Keratinocyte (primary cell): Measurements from ENCODE around the gene EIF3A. TPM values are rescaled to one million over a fixed set of nuclear protein-coding genes. Genes with fewer than 3 reads are reported as not detected.

Experiments used
- DNase-seq: peaks from one replicate; pipeline ENCODE4 v3.0.0-alpha.2; 2011; ENCODE audit warnings: low read depth, missing footprints, low spot score
- FAIRE-seq: peaks from 2 replicates; lab custom pipeline; 2011; peaks lifted over from hg19 to GRCh38; lab: Jason Lieb, UNC
- H2AFZ ChIP-seq: 2 replicates; pipeline ENCODE4 v1.6.0; 2012; ENCODE audit warnings: low read length, control low read depth, inconsistent platforms; ENCODE audit not compliant: control insufficient read depth
- H3K27ac ChIP-seq: 2 replicates; pipeline ENCODE4 v1.5.1; 2011; ENCODE audit warnings: low read length; ENCODE audit not compliant: control insufficient read depth, insufficient read depth
- H3K27me3 ChIP-seq: 3 replicates; pipeline ENCODE4 v1.6.0; 2011; ENCODE audit warnings: low read length; ENCODE audit not compliant: control insufficient read depth, insufficient read depth; ENCODE audit errors: extremely low read depth
- H3K36me3 ChIP-seq, 2 experiments: 2 replicates in 1 of 2; 3 replicates in 1 of 2; pipeline ENCODE4 v1.5.1; 2011; ENCODE audit warnings: low read length in 2 of 2, mild to moderate bottlenecking in 1 of 2; ENCODE audit not compliant: control insufficient read depth in 2 of 2, insufficient read depth in 2 of 2; ENCODE audit errors: extremely low read depth in 1 of 2
- H3K4me1 ChIP-seq: 3 replicates; pipeline ENCODE4 v1.5.1; 2011; ENCODE audit warnings: low read length; ENCODE audit not compliant: control insufficient read depth, insufficient read depth; ENCODE audit errors: extremely low read depth
- H3K4me2 ChIP-seq: 3 replicates; pipeline ENCODE4 v1.6.0; 2011; ENCODE audit warnings: low read depth, low read length; ENCODE audit not compliant: control insufficient read depth, insufficient read depth; ENCODE audit errors: extremely low read depth
- H3K4me3 ChIP-seq, 3 experiments: fragments of 200-600 bp in 1 of 3; sonication (generic) in 1 of 3; 2 replicates in 2 of 3; 3 replicates in 1 of 3; pipeline ENCODE4 v1.5.1; 2011 to 2016; ENCODE audit warnings: low read length in 3 of 3, mild to moderate bottlenecking in 3 of 3, control low read depth in 2 of 3, inconsistent platforms in 1 of 3, low read depth in 1 of 3, mixed read lengths in 1 of 3, mixed run types in 1 of 3, moderate library complexity in 1 of 3; ENCODE audit not compliant: control insufficient read depth in 2 of 3, insufficient read depth in 2 of 3; ENCODE audit errors: extremely low read depth in 1 of 3
- H3K79me2 ChIP-seq: 2 replicates; pipeline ENCODE4 v1.6.0; 2012; ENCODE audit warnings: low read length; ENCODE audit not compliant: control insufficient read depth, insufficient read depth
- H3K9ac ChIP-seq: 3 replicates; pipeline ENCODE4 v1.6.0; 2011; ENCODE audit warnings: low read length; ENCODE audit not compliant: control insufficient read depth, insufficient read depth; ENCODE audit errors: extremely low read depth
- H3K9me1 ChIP-seq: 3 replicates; pipeline ENCODE4 v1.6.0; 2011; ENCODE audit warnings: low read length; ENCODE audit not compliant: control insufficient read depth, insufficient read depth; ENCODE audit errors: extremely low read depth
- H3K9me3 ChIP-seq: 2 replicates; pipeline ENCODE4 v1.5.1; 2012; ENCODE audit warnings: low read depth, low read length; ENCODE audit not compliant: control insufficient read depth
- H4K20me1 ChIP-seq: 3 replicates; pipeline ENCODE4 v1.6.0; 2011; ENCODE audit warnings: low read length; ENCODE audit not compliant: control insufficient read depth, insufficient read depth; ENCODE audit errors: extremely low read depth
- EZH2 ChIP-seq: IDR thresholded peaks from one replicate; pipeline ENCODE4 v1.6.1; 2012; ENCODE audit warnings: inconsistent platforms, mild to moderate bottlenecking, low read length, moderate library complexity
- dilution Hi-C: fragments of 300-500 bp; cut with MboI; formaldehyde crosslinking; loops from one replicate; pipeline ENCODE4 v1.7.0; 2020; ENCODE audit warnings: low sequenced_read_pairs; ENCODE audit not compliant: extremely low pct_ligation_motif_present
- polyA plus RNA-seq, 5 experiments: library from polyadenylated mRNA; depleted of rRNA in 3 of 5; stranded (reverse) in 3 of 5; stranded (forward) in 1 of 5; unstranded in 1 of 5; fragments of >200 nt; gene quantifications; 1 replicate in 1 of 5; 2 replicates in 3 of 5; 3 replicates in 1 of 5; pipeline versions ENCODE4 v1.2.1 to v1.2.3, GENCODE V29; 2011 to 2012; ENCODE audit warnings: missing spikeins in 2 of 5, low read depth in 1 of 5, low replicate concordance in 1 of 5
- TF ChIP-seq, protein P1 (sequence below), 3 experiments: IDR thresholded peaks in 1 of 3; conservative IDR thresholded peaks in 1 of 3; optimal IDR thresholded peaks in 1 of 3; 2 replicates in 2 of 3; 3 replicates in 1 of 3; pipeline versions ENCODE3 to v1.5.1; 2011; ENCODE audit warnings: low read length in 3 of 3, mild to moderate bottlenecking in 3 of 3, moderate library complexity in 2 of 3, control low read depth in 1 of 3, inconsistent platforms in 1 of 3; ENCODE audit not compliant: insufficient read depth in 2 of 3; ENCODE audit errors: extremely low read depth in 1 of 3

The EIF3A gene
- polyA plus RNA-seq, 1 donor (not counting 4 experiments of a cell fraction or from before 2014, with no cell fraction given) = 84.4 TPM

DNA sequence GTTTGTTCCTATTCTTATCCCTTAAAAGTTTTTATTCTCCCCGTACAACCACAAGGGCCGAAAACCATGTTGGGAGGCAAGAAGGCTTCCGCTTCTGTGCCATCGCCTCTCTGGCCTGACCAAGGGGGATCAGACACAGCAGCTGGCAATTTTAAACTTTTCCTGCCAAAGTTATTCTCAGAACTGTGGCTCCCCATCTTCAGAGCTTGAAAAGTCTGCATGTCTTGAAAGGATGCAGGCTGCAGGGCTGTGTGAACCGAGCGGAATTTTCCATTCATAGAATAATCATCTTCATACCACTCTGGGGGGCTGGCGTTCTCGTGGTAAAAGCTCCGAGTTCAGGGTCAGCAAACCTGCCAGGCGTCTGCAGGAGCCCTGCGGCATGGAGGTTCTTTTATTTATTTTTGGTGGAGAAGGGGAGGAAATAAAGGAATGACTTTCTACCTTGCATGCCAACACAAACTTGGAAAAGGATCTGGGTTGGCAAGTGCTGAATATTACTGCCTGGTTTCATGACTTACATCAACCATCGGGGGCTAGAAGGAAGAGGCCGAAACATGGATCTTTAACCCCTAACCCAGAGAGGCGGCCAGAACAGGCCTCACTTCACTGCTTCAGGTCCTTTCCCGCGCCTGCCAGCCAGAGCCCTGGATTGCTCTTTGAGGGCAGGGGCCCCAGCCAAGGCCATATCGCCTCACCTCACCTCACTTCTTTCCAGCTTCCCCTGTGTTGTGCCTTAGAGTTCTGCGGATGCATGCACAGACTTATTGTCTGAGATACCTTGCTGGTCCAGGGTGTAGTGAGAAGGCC is 54.1 kb downstream of the EIF3A start:
- FAIRE-seq (no peak), DNase-seq (no peak)
- H3K9me3 ChIP-seq = no peaks in the 10 kb centered on the region
- H3K36me3 ChIP-seq = no peaks in the 10 kb centered on the region
- H4K20me1 ChIP-seq = no peaks in the 10 kb centered on the region
- TF ChIP-seq, protein P1, sequence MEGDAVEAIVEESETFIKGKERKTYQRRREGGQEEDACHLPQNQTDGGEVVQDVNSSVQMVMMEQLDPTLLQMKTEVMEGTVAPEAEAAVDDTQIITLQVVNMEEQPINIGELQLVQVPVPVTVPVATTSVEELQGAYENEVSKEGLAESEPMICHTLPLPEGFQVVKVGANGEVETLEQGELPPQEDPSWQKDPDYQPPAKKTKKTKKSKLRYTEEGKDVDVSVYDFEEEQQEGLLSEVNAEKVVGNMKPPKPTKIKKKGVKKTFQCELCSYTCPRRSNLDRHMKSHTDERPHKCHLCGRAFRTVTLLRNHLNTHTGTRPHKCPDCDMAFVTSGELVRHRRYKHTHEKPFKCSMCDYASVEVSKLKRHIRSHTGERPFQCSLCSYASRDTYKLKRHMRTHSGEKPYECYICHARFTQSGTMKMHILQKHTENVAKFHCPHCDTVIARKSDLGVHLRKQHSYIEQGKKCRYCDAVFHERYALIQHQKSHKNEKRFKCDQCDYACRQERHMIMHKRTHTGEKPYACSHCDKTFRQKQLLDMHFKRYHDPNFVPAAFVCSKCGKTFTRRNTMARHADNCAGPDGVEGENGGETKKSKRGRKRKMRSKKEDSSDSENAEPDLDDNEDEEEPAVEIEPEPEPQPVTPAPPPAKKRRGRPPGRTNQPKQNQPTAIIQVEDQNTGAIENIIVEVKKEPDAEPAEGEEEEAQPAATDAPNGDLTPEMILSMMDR (optimal IDR thresholded peaks at IDR 0.05 in 1 of 3, IDR thresholded peaks at IDR 0.05 in 1 of 3, conservative IDR thresholded peaks at IDR 0.05 in 1 of 3; ENCODE audit: extremely low read depth in 1 of 3, insufficient read depth in 2 of 3, low read length in 3 of 3) = no peak
- no peak for TF ChIP-seq EZH2
- H2AFZ ChIP-seq = no peak overlapping the region
- dilution Hi-C loops = no loop called here
- H3K9me1 ChIP-seq = no peaks in the 10 kb centered on the region
- no peak overlapping the region for H3K9ac ChIP-seq
- H3K27me3 ChIP-seq = no peaks in the 10 kb centered on the region
- no peak overlapping the region for H3K4me3 ChIP-seq
- no peak overlapping the region for H3K27ac ChIP-seq
- peaks cover 30% of the 10 kb centered on the region for H3K4me1 ChIP-seq
- no peaks in the 10 kb centered on the region for H3K79me2 ChIP-seq
- H3K4me2 ChIP-seq = no peak overlapping the region

DNA sequence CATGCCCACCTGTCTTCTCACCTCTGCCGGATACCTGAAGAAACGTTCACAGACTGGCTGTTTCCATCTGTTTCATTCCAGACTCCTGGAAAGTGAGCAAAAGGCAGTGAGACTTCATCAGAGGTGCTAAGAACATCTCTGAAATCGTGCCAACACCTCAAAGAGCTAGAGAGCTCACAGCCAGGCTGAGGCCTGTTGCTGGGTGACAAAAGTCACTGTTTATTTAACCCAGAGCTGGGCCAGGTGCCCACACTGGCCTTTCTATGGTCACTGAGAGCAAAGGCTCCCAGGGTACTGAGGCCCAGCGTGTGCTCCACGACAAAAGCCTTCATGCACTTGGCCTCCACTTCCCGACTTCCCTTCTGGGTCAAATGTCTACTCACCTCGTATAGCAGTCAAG is 54.8 kb downstream of the EIF3A start:
- Histone ChIP-seq H3K27me3 (no peaks in the 10 kb centered on the region), H3K27ac (no peak overlapping the region), H3K4me2 (no peak overlapping the region), H3K9me1 (peaks cover 2% of the 10 kb centered on the region), H3K4me1 (peaks cover 25% of the 10 kb centered on the region), H3K36me3 (no peaks in the 10 kb centered on the region), H2AFZ (no peak overlapping the region), H3K79me2 (no peaks in the 10 kb centered on the region), H4K20me1 (no peaks in the 10 kb centered on the region), H3K9ac (no peak overlapping the region), H3K9me3 (no peaks in the 10 kb centered on the region), H3K4me3 (no peak overlapping the region)
- DNase-seq (no peak), FAIRE-seq (no peak)
- dilution Hi-C loops = no loop called here
- TF ChIP-seq EZH2 = no peak
- TF ChIP-seq, protein P1 (optimal IDR thresholded peaks at IDR 0.05 in 1 of 3, IDR thresholded peaks at IDR 0.05 in 1 of 3, conservative IDR thresholded peaks at IDR 0.05 in 1 of 3; ENCODE audit: extremely low read depth in 1 of 3, insufficient read depth in 2 of 3, low read length in 3 of 3) = no peak
